Cerebellar nuclear complex (tissue), 1 donor: ENCODE data around the gene SFMBT2.

ENCODE experiments used
- DNase-seq, 2 experiments: peaks; one replicate each; lab custom pipeline; 2025; lab: John Stamatoyannopoulos, UW

SFMBT2 gene

GRCh38 chr10:7425691-7426090 lies 14.9 kb upstream of the SFMBT2 start:
- no peak for DNase-seq

- no peak for DNase-seq
Measured at GRCh38 chr10:7424919-7425318, 14.1 kb upstream of the SFMBT2 start.

- DNase-seq = no peak
Measured at GRCh38 chr10:7424315-7424714, 13.5 kb upstream of the SFMBT2 start.

GRCh38 chr10:7423521-7423920 lies 12.7 kb upstream of the SFMBT2 start:
- no peak for DNase-seq

GRCh38 chr10:7421526-7421925 lies 10.7 kb upstream of the SFMBT2 start:
- DNase-seq = no peak

- no peak for DNase-seq
Measured at GRCh38 chr10:7419998-7420397, 9.2 kb upstream of the SFMBT2 start.

GRCh38 chr10:7417807-7418206 lies 7.0 kb upstream of the SFMBT2 start:
- DNase-seq = no peak

- DNase-seq = no peak
Measured at GRCh38 chr10:7417103-7417623, 6.3 kb upstream of the SFMBT2 start.

GRCh38 chr10:7414766-7415165 lies 3.9 kb upstream of the SFMBT2 start:
- no peak for DNase-seq

GRCh38 chr10:7412928-7413282 lies 2.1 kb upstream of the SFMBT2 start:
- no peak for DNase-seq

- DNase-seq = no peak
Measured at GRCh38 chr10:7412237-7412927, 1.5 kb upstream of the SFMBT2 start.

GRCh38 chr10:7411671-7412128 lies 866 bp upstream of the SFMBT2 start:
- no peak for DNase-seq

- DNase-seq = no peak
Measured at GRCh38 chr10:7410301-7410861, 453 bp downstream of the SFMBT2 start.

- no peak for DNase-seq
Measured at GRCh38 chr10:7409732-7410168, 1.1 kb downstream of the SFMBT2 start.

GRCh38 chr10:7409045-7409731 lies 1.6 kb downstream of the SFMBT2 start:
- no peak for DNase-seq

GRCh38 chr10:7408291-7409044 lies 2.4 kb downstream of the SFMBT2 start:
- no peak for DNase-seq

GRCh38 chr10:7407368-7408290 lies 3.2 kb downstream of the SFMBT2 start:
- DNase-seq = no peak

GRCh38 chr10:7406712-7407333 lies 4.0 kb downstream of the SFMBT2 start:
- DNase-seq = no peak

- no peak for DNase-seq
Measured at GRCh38 chr10:7405637-7406036, 5.2 kb downstream of the SFMBT2 start.

GRCh38 chr10:7403620-7404019 lies 7.2 kb downstream of the SFMBT2 start:
- no peak for DNase-seq

GRCh38 chr10:7401782-7402181 lies 9.1 kb downstream of the SFMBT2 start:
- no peak for DNase-seq
